ENCODE measurements around the gene CFAP20.
"Not testable (repeated sequence)": the region's sequence is repeated elsewhere in the genome, so short reads cannot be mapped to it uniquely, and the experiment has no call there.

- TF ChIP-seq EZH2 (IDR thresholded peaks at IDR 0.05; ENCODE audit: low read depth, unreplicated experiment); POLR2AphosphoS5 (IDR thresholded peaks at IDR 0.05; ENCODE audit: low read depth); ZNF114 (CRISPR knock-in tag; IDR thresholded peaks at IDR 0.05); CREB1 (CRISPR knock-in tag; IDR thresholded peaks at IDR 0.05; ENCODE audit: low read depth); EZH2phosphoT487 (IDR thresholded peaks at IDR 0.05; ENCODE audit: unreplicated experiment): not testable (repeated sequence)
- TF ChIP-seq, protein P1, sequence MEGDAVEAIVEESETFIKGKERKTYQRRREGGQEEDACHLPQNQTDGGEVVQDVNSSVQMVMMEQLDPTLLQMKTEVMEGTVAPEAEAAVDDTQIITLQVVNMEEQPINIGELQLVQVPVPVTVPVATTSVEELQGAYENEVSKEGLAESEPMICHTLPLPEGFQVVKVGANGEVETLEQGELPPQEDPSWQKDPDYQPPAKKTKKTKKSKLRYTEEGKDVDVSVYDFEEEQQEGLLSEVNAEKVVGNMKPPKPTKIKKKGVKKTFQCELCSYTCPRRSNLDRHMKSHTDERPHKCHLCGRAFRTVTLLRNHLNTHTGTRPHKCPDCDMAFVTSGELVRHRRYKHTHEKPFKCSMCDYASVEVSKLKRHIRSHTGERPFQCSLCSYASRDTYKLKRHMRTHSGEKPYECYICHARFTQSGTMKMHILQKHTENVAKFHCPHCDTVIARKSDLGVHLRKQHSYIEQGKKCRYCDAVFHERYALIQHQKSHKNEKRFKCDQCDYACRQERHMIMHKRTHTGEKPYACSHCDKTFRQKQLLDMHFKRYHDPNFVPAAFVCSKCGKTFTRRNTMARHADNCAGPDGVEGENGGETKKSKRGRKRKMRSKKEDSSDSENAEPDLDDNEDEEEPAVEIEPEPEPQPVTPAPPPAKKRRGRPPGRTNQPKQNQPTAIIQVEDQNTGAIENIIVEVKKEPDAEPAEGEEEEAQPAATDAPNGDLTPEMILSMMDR (conservative IDR thresholded peaks at IDR 0.05; ENCODE audit: low read depth in 2 of 2): not testable (repeated sequence)
- TF ChIP-seq, protein P2, sequence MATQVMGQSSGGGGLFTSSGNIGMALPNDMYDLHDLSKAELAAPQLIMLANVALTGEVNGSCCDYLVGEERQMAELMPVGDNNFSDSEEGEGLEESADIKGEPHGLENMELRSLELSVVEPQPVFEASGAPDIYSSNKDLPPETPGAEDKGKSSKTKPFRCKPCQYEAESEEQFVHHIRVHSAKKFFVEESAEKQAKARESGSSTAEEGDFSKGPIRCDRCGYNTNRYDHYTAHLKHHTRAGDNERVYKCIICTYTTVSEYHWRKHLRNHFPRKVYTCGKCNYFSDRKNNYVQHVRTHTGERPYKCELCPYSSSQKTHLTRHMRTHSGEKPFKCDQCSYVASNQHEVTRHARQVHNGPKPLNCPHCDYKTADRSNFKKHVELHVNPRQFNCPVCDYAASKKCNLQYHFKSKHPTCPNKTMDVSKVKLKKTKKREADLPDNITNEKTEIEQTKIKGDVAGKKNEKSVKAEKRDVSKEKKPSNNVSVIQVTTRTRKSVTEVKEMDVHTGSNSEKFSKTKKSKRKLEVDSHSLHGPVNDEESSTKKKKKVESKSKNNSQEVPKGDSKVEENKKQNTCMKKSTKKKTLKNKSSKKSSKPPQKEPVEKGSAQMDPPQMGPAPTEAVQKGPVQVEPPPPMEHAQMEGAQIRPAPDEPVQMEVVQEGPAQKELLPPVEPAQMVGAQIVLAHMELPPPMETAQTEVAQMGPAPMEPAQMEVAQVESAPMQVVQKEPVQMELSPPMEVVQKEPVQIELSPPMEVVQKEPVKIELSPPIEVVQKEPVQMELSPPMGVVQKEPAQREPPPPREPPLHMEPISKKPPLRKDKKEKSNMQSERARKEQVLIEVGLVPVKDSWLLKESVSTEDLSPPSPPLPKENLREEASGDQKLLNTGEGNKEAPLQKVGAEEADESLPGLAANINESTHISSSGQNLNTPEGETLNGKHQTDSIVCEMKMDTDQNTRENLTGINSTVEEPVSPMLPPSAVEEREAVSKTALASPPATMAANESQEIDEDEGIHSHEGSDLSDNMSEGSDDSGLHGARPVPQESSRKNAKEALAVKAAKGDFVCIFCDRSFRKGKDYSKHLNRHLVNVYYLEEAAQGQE (IDR thresholded peaks at IDR 0.05; ENCODE audit: unreplicated experiment): not testable (repeated sequence)
- TF ChIP-seq, protein P3, sequence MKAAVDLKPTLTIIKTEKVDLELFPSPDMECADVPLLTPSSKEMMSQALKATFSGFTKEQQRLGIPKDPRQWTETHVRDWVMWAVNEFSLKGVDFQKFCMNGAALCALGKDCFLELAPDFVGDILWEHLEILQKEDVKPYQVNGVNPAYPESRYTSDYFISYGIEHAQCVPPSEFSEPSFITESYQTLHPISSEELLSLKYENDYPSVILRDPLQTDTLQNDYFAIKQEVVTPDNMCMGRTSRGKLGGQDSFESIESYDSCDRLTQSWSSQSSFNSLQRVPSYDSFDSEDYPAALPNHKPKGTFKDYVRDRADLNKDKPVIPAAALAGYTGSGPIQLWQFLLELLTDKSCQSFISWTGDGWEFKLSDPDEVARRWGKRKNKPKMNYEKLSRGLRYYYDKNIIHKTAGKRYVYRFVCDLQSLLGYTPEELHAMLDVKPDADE (IDR thresholded peaks at IDR 0.05): not testable (repeated sequence)
Observed at GRCh38 chr16:58072134-58072533, 57.0 kb downstream of the CFAP20 start.

Measured in GM23338 (cell line).